22Rv1 (cell line): ENCODE measurements around the gene NPC1L1.

Experiments
- H3K27ac ChIP-seq: fragments of 450-650 bp; 2 replicates; pipeline ENCODE4 v1.5.1; 2017
- ZFX ChIP-seq: fragments of 450-650 bp; IDR thresholded peaks from 2 replicates; pipeline ENCODE4 v1.6.1; 2017; ENCODE audit warnings: antibody characterized with exemption, borderline replicate concordance
- TF ChIP-seq, protein P1 (sequence below): fragments of 450-650 bp; IDR thresholded peaks from 2 replicates; pipeline ENCODE4 v1.5.1; 2017; ENCODE audit warnings: mild to moderate bottlenecking

The NPC1L1 gene

DNA sequence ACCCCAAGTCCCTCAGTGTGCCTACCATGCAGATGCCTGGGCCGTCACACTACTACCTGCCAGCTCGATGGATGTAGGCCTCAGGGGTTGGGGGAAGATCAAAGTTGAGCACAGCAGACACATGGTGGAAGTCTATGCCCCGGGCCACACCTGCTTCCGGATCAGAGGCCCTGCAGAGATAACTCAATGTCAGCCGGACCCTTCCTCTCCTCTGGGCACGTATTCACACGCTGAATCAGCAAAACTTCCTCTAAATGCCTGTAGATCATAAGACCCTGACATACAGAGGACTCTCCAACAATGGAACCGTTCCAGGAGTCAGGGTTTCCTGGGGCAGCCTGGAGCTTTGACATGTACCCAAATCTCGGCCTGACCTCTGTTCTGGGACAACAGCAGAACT lies 28.8 kb upstream of the NPC1L1 start:
- TF ChIP-seq ZFX: no peak
- TF ChIP-seq, protein P1, sequence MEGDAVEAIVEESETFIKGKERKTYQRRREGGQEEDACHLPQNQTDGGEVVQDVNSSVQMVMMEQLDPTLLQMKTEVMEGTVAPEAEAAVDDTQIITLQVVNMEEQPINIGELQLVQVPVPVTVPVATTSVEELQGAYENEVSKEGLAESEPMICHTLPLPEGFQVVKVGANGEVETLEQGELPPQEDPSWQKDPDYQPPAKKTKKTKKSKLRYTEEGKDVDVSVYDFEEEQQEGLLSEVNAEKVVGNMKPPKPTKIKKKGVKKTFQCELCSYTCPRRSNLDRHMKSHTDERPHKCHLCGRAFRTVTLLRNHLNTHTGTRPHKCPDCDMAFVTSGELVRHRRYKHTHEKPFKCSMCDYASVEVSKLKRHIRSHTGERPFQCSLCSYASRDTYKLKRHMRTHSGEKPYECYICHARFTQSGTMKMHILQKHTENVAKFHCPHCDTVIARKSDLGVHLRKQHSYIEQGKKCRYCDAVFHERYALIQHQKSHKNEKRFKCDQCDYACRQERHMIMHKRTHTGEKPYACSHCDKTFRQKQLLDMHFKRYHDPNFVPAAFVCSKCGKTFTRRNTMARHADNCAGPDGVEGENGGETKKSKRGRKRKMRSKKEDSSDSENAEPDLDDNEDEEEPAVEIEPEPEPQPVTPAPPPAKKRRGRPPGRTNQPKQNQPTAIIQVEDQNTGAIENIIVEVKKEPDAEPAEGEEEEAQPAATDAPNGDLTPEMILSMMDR: no peak
- H3K27ac ChIP-seq: no peak overlapping the region

DNA sequence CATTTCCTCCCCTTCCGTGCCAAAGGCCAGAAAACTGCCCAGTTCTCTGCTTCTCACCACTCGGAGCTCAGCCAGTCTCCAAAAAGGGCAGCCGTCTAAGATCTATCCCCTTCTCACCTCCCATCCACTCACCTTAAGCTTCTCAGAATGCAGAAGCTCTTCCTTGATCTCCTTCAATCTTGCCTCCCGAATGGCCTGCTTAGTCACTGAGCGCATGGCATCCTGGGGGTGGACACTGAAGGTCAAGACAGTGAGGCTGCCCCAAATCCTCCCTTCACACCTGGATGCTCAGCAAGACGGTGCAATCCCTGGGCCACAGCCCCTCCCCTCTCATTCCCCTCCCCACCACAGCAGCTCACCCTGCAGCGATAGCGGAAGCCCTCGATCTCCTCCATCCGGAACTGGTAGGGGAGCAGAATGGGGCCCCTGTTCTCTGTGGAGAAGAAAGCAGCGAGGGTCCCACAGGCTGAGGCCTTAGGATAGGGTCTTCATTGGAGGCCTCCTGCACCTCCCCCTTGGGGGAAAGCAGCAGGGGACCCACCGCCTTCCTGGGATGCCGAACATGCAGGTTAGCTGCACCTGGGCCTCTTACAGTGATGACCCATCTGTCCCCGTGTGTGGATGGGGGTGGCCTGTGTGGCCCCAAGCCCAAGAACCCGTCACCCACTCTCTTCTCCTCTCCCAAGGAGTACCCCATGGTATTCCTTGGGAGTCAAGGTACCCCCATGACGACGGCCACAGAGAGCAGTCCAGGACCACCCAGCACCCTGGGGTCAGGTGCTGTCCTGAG lies 27.8 kb upstream of the NPC1L1 start:
- no peak for TF ChIP-seq ZFX
- TF ChIP-seq, protein P1: no peak
- no peak overlapping the region for H3K27ac ChIP-seq

DNA sequence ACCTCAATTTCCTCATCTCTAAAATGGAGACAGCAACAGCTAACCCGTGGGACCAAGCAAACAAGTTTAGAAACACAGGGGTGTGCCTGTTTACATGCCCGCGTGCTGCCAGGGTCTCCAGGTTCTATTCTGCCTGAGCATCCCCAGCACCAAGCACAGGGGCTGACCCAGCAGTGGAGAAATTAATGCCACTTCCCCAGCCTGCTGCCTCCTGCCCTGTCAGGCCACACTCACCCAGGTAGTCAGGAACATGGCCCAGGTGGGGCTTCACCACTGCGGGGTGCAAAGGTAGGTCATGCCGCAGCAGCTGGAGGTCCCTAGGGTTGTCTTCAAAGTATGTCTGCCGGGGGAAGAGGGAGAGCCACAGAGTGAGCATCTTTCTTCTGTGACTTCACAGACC lies 26.8 kb upstream of the NPC1L1 start:
- TF ChIP-seq, protein P1: no peak
- TF ChIP-seq ZFX: no peak
- no peak overlapping the region for H3K27ac ChIP-seq

DNA sequence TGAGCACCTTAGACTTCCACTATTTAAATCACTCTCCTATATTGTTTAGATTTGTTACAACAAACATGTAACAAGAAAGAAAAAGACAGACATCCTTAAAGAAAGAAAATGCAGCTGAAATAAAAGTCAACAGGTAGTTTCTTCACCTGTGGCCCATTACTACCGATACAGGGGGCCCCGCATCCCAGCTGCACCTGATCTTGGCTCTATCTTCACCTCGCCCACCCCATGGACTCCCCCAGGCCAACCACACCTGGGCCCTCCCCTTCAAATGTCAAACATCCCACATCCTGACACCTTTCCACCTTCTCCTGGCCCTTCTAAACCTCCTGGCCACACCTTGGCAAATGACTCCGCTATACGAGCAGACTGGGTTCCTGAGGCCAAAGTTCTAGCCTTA lies 25.6 kb upstream of the NPC1L1 start:
- TF ChIP-seq, protein P1: no peak
- H3K27ac ChIP-seq: peak overlapping the region; percentile 17; the same call in 1 of the 2 replicates

DNA sequence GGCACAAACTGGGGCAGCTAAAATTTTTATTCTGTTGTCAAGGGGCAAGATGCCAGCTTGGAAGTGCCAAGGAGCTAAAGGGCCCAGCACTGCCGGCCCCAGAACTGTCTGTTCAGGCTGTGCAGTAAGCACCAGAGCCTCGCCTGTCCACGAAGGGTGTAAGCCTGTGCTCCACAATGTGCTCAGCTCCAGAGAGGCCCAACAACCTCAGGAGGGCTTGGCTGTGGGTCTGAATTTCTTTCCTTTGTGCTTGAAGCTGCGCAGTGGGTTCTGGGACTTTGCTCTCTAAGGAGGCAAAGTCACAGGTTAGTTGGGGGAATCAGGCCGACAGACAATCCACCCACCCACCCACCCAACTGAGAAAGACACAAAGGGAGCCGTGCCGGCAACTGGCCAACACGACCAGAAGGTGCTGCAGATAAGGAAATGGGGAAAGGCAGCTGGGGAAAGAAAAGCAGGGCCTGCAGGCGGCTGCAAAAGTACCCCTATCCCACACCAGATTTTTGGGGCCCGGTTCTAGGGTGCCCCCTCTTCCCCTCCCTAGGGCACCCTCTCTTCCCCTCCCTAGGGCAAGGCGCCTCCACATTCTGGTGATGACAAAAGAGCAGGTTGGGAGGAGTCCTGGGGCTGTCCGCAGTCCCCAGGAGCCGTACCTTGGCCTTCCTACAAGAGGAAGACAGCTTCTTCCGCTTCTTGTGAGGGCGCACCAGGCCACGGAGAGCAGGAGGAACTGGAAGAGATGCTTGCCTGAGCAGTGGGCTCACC lies 24.8 kb upstream of the NPC1L1 start:
- H3K27ac ChIP-seq: peak overlapping the region; percentile 30; the same call in 1 of the 2 replicates
- TF ChIP-seq, protein P1: peak; percentile 75
- no peak for TF ChIP-seq ZFX

GRCh38 chr7:44565097-44565794 lies 24.1 kb upstream of the NPC1L1 start:
- TF ChIP-seq, protein P1: peak; percentile 99
- no peak for TF ChIP-seq ZFX
- H3K27ac ChIP-seq: peak overlapping the region; percentile 30; the same call in 1 of the 2 replicates

DNA sequence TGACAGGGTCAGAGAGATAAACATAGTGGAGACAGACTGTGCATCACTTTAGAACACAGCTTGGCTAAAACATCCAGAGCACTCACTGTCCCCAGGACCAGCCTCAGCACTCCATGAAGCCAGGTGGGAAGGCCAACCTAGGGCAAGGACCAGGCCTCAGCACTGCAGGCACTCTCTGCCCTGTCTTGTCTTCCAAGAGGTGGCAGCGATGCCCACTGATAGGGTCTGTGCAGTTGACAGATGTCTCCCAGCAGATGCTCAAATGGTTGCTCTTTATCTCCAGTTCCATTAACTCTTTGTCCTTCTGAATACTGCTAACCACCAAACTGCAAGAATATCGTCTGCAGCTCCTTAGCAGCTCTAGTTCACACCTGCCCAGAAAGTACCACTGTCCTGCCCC lies 23.5 kb upstream of the NPC1L1 start:
- no peak overlapping the region for H3K27ac ChIP-seq
- TF ChIP-seq, protein P1: no peak
- TF ChIP-seq ZFX: no peak
